Fibroblast of peridontal ligament (primary cell): Measurements from ENCODE around the gene WFS1.

Experiments
- DNase-seq: peaks from one replicate; pipeline ENCODE4 v3.0.0-alpha.2; 2010; ENCODE audit errors: extremely low read depth

WFS1 gene

DNA sequence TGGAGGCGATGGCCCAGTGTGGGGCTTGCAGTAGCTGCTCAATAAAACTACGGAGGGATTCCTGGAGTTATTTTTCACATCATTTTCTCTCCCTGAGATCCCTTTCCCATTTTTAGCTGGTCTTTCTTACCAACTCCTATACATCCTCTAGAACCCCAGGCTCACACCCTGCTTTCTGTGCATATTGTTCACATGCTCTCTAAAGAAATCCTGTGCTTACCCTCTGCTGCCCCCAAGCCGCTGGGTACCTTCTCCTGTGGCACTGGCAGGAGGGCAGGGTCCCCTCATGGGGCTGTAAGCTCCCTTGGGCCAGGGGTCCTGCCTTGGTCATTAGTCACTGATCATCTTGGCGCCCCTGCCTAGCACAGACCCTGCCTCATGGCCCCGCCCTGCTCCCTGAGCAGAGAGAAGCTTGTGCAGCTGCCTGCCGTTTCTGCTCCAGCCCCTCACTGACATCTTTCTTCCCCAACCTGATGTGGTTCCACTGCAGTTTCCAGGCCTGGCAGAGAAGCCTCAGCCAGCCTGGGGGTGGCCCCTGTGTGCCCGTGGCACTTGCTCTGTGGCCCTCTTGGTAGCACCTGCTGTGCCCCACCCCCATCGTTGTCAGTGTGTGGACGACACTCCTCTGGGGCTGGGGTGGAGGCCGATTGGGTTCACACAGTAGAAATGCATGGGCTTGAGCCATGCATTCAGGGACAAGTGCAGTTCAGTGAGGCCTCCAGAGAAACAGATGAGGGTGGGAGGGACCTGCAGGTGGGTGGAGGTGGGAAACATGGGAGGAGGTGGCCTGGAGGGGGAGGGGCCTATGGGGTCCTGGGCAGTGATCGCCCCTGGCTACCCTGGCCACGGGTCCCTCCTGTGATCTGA, 69.5 kb downstream of the WFS1 start:
- no peak for DNase-seq

- DNase-seq = no peak
Observed at GRCh38 chr4:6339818-6340445, 70.3 kb downstream of the WFS1 start.

- no peak for DNase-seq
Observed at GRCh38 chr4:6340446-6341015, 70.9 kb downstream of the WFS1 start.

DNA sequence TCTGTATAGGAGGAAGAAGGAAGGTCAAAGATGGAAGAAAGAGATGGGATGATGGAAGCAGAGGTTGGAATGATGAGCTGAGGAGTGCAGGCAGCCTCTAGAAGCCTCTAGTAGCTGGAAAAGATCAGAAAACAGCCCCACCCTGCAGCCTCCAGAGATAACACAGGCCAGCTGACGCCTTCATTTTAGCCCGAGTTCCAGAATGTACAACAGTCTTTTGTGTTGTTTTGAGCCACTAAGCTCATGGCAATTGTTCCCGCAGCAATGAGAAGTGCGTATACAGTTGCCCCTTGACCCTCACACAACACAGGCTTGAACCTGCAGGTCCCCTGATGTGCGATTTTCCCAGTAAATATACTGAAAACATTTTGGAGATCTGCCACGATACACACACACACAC, 72.0 kb downstream of the WFS1 start:
- DNase-seq = no peak

DNA sequence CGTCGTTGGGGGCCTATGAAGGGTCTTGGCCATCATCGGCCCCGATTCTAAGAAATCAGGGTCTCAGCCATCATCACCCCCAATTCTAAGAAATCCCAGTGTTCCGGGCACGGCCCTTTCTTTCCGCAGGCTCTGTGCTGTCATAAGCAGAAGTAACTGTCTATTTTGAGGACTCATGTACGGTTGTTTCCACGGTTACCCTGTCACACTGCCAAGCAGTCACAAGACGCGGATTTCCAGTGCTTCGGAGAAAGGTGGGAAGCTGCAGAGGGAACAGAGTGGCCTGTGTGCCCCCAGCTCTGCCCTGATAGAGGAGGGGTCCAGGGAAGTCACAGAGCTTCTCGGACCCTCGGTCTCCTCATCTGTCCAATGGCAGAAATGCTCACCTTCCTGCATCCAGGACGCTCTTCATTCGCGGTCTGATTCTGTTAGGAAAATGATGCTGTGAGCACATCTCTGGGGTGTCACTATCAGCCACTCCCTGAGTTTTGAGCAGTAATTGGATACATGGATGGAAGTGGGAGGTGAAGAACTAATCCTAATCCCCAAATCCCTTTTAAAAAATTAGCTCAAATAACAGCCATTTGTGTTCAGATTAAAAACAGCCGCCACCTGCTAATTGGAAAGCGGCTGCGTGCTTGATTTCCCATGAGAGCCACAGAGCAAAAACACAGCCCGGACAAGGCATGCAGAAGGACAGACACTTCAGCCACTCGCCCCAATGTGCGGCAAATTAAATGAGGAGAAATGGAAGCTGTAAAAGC, 73.1 kb downstream of the WFS1 start:
- DNase-seq = no peak

- peak; percentile 55 for DNase-seq
Observed at GRCh38 chr4:6343939-6344408, 74.3 kb downstream of the WFS1 start.

DNA sequence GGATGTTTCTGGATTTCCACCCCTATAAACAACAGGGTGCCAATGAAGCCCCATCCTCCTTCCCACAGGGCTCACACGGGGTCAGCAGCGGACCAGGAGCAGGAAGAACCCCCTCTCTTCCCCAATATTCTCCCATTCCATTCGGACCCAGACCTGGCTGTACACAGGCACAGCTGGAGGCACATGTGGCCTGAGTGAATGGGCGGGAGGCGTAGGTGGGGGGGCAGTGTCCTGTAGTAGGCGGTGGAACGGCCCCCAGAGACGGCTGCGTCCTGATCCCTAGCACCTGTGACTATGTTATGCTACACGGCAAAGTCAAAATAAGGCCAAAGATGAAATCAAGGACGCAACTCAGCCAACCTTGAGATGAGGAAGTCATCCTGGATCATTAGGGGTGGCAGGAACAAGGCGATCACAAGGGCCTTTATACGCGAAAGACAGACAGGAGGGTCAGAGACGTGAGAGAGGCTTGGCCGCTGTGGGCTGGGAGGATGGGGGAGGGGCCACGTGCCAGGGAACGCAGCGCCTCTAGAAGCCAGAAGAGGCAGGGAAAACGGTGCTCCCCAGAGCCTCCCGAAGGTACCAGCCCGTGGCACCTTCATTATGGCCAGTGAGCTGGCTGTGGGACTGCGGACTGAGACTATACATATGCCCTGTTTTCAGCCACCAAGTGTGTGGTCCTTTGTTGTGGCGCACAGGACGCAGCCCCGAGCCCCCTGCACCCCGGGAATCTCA, 75.6 kb downstream of the WFS1 start:
- no peak for DNase-seq

DNA sequence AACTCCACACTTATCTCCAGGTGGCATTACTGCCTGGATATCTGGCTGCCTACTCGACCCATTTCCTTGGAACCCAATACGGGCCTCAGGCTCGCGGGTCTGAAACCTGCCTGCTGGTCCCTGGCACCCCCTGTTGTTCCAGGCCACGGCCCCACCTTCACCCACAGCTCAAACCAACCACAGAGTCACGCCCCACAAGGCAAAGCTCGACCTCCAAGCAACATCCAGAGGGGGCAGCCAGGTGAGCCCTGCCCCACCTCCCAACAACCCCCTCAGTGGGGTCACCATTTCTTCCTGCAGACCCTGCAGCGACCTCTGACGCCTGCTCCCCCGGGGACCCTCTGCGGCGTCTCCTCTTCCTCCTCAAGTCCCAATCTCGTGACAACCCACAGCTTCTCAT, 76.2 kb downstream of the WFS1 start:
- no peak for DNase-seq

DNA sequence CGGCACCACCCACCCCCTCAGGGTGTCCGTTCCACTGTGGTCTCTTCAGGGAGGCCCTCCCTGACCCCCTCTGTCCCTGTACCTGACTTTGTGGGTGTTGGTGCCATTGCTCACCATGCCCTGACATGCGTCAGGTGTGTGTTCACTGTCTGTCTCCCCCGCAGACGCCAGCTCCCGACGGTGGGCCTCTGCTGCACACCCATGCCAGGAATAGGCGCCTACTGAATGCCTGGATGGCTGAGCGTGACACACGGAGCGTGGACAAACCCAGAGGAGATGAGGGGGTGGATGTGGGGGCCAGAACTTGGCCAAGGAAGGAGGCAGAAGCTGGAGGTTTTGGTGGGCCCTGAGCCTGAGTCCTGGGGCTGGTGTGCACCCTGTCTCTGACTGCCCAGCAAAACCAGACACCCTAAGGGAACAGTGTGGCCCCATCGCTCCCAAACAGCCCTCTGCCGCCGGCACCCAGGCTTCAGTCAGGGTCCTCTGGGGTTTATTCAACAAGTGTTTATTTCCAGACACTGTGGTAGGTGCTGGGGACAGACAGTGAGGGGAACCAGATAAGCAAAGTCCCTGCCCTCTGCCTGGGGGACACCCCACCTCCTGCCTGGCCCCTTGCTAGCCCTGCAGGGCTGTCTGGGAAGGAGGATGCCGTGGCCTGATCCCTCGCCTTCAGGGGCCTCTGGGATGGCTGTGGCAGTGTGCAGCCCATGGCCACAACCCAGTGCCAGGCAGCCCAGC, 76.9 kb downstream of the WFS1 start:
- DNase-seq = no peak

GRCh38 chr4:6347511-6348045, 77.9 kb downstream of the WFS1 start:
- no peak for DNase-seq

GRCh38 chr4:6348408-6348807, 78.8 kb downstream of the WFS1 start:
- DNase-seq = no peak

DNA sequence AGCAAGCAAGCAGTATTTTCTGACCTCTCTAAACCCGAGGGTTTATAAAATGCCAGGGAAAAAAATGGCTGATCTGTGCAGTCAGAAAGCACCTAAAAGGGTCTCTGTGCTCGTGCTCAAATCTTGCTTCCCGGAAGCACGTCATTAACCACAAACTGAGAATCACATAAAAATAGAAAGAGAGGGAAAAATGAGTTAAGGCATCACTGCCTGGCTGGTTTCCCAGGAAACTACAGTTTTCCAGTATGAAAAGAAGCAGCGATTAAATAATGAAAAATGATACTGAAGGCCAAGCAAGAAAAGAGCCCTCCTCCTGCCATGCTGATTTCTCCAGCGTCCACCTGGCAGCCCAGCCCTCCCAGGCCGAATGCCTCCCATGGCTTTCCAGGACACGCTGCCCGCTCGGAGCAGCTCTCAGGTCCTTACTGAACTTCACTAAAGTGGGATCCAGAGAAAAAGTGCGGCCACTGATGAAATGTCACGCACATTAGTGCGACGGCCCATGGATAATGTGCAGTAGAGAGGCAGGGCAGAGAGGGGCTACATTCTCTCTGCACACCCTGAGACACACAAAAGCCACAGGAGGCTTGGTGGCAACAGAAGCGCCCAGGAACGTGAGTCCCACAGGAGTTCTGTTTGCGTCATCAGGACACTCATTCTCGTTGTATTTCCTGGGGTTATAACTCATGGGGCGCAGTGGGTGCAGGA, 80.4 kb downstream of the WFS1 start:
- no peak for DNase-seq

DNA sequence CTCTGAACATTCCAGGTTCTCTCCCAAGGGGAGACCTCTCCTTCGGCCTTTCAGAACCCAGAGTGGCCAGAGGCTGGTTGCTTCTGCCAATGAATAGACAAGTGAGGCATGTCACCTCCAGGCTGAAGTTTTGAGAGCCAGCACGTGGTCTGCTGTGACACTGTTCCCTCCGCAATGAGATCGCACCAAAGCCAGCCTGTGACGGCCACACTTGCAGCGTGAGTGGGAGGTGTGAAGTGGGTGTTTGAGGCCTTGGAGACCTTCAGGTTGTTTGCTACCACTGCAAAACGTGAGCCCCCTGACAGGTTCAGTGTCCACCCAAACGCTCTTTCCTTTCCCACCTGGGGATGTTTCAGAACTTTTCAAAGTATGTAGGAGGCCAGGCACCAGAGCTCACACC, 81.0 kb downstream of the WFS1 start:
- no peak for DNase-seq

DNA sequence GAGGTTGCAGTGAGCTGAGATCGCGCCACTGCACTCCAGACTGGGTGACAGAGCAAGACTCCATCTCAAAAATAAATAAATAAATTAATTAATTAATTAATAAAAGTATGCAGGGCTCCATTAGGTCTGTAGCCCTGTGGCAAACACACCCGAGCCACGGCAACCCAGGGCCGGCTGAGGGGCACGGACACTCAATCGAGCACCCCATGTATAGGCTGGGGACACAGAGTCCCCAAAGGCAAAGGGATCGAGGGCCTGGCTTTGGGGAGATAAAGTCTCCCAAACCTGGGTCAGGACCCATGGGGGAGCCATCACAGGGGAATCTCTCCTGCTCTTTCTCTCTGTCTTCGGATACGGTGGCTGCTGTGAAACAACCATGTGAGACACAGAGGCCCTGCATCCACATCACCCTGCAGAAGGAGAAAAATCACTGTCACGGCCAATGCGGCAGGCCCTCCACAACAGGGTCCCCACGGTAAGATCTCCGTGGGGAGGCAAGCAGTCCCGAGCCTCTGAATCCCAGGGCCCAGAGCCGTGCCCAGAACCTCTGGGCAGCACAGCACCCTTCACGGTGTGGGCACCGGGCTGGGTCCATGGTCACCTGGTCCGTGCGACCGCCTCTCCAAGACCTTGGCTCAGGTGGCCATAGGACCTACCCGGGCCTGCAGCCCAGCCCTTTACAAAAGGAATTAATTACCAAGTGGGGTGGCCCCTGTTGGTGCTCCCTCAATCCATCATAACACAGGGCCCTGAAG, 81.8 kb downstream of the WFS1 start:
- no peak for DNase-seq

DNA sequence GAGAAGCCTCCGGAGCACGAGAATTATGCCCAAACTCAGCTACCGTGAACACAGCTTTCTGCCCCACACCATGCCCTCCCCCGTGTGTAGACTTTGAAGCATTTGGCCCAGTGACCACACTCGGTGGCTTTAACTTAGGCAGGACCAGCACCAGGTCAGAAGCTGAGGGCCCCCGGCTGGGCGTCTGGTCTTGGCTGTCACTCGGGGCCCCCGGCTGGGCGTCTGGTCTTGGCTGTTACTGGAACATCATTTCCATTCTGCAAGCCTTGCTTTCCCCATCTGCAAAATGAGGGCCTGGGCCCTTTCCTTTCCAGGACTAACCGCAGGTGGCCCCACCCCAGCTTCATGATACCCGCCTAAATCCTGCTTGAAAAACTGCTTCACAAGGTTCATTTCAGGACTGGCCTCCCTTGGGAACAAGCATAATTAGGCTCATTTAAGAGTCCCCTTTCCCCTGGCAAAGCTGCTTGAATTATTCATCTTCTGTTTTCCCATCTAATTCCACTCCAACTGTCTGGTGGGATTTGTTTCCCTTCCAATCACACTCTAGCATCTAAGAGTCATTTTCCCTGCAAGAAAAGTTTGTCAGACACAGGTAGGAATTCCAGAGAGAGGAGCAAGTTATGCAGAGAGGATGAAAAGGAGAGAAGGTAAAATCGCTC, 82.5 kb downstream of the WFS1 start:
- no peak for DNase-seq
